DND-41 (cell line): ENCODE measurements around the gene TIMM22.

Source experiments
- CTCF ChIP-seq: IDR thresholded peaks from 2 replicates; pipeline ENCODE4 v1.5.1; 2012; ENCODE audit warnings: borderline replicate concordance, low read length, moderate library complexity, mild to moderate bottlenecking; ENCODE audit not compliant: poor library complexity, severe bottlenecking; ENCODE audit errors: extremely low read depth
- EZH2 ChIP-seq: IDR thresholded peaks from 3 replicates; pipeline ENCODE4 v1.6.1; 2012; ENCODE audit warnings: borderline replicate concordance, low read depth, mild to moderate bottlenecking, moderate library complexity, low read length, inconsistent platforms; ENCODE audit not compliant: severe bottlenecking

GRCh38 chr17:1030684-1031532, 34.0 kb downstream of the TIMM22 start:
- TF ChIP-seq CTCF (no peak), EZH2 (no peak)
